ENCODE data around the gene SDF2L1. TPM values are rescaled to one million over a fixed set of nuclear protein-coding genes. Genes with fewer than 3 reads are reported as not detected.
"Not testable (repeated sequence)": the region's sequence is repeated elsewhere in the genome, so short reads cannot be mapped to it uniquely, and the experiment has no call there.

Gene SDF2L1
- total RNA-seq, 4 donors from 2014 or later = 1.8 to 22.4 (median 11.3) TPM

DNA sequence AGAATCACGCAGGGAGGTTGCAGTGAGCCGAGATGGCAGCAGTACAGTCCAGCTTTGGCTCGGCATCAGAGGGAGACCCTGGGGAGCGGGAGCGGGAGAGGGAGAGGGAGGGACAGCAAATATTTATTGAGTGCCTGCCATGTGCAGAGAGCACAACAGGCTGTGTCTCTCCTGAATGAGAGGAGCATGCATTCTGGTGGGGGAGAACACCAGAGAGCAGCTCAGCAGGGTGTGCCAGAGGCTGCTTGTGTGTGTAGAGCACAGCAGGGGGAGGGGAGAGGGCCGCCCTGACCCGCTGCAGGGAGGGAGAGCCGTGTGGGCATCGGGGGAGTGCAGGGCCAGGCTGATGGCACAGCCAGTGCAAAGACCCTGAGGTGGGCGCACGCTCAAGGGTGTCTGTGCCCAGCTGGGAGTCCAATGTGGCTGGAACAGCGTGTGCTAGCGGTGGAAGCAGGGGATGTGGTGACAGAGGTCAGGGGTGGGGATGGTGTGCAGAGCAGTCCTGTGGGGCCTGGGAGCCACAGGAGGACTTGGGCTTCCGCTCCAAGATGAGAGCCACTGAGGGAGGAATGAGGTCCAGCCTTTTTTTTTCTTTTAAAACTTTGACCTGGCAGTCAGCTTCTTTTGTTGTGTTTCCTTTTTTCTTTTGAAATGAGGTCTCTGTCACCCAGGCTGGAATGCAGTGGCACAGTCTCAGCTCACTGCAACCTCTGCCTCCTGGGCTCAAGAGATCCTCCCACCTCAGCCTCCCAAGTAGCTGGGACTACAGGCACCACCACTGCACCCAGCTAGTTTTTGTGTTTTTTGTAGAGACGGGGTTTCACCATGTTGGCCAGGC lies 35.7 kb downstream of the SDF2L1 start:
- intact Hi-C loops (cut with DNase I; ENCODE audit: low total_unique reads) = no loop called here
- TF ChIP-seq POLR2A (IDR thresholded peaks at IDR 0.05) (no peak), CTCF (IDR thresholded peaks at IDR 0.05) (no peak)
- Histone ChIP-seq H3K27me3 (no peaks in the 10 kb centered on the region), H3K27ac (no peak overlapping the region), H3K36me3 (no peaks in the 10 kb centered on the region), H3K4me3 (no peak overlapping the region), H3K9me3 (no peaks in the 10 kb centered on the region), H3K4me1 (no peaks in the 10 kb centered on the region)
- no peak for DNase-seq

DNA sequence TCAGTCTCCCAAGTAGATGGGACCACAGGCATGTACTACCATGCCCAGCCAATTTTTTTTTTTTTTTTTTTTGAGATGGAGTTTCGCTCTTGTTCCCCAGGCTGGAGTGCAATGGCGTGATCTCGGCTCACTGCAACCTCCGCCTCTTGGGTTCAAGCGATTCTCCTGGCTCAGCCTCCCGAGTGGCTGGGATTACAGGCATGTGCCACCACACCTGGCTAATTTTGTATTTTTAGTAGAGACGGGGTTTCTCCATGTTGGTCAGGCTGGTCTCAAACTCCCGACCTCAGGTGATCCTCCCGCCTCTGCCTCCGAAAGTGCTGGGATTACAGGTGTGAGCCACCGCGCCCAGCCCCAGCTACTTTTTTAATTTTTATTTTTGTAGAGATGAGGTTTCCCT lies 36.7 kb downstream of the SDF2L1 start:
- intact Hi-C loops (cut with DNase I; ENCODE audit: low total_unique reads); DNase-seq; H3K36me3 ChIP-seq: not testable (repeated sequence)

GRCh38 chr22:21679383-21679782 lies 37.3 kb downstream of the SDF2L1 start:
- intact Hi-C loops (cut with DNase I; ENCODE audit: low total_unique reads) = no loop called here
- no peak overlapping the region for H3K27ac ChIP-seq
- H3K4me3 ChIP-seq = no peak overlapping the region
- DNase-seq = no peak
- H3K4me1 ChIP-seq = no peaks in the 10 kb centered on the region
- no peaks in the 10 kb centered on the region for H3K9me3 ChIP-seq
- no peaks in the 10 kb centered on the region for H3K36me3 ChIP-seq
- TF ChIP-seq CTCF (IDR thresholded peaks at IDR 0.05) (no peak), POLR2A (IDR thresholded peaks at IDR 0.05) (no peak)
- H3K27me3 ChIP-seq = no peaks in the 10 kb centered on the region

More for the DNA sequence above, 36.7 kb downstream of the SDF2L1 start:
- not testable (repeated sequence) for H3K9me3 ChIP-seq, H3K4me1 ChIP-seq, H3K27me3 ChIP-seq, H3K27ac ChIP-seq, H3K4me3 ChIP-seq

- no peaks in the 10 kb centered on the region for H3K4me1 ChIP-seq
- H3K36me3 ChIP-seq = no peaks in the 10 kb centered on the region
- no peak overlapping the region for H3K27ac ChIP-seq
- H3K4me3 ChIP-seq = no peak overlapping the region
- TF ChIP-seq CTCF (IDR thresholded peaks at IDR 0.05) (no peak), POLR2A (IDR thresholded peaks at IDR 0.05) (no peak)
- intact Hi-C loops (cut with DNase I; ENCODE audit: low total_unique reads) = no loop called here
- no peaks in the 10 kb centered on the region for H3K9me3 ChIP-seq
- no peaks in the 10 kb centered on the region for H3K27me3 ChIP-seq
- no peak for DNase-seq
Observed at GRCh38 chr22:21680830-21681565, 38.9 kb downstream of the SDF2L1 start.

DNA sequence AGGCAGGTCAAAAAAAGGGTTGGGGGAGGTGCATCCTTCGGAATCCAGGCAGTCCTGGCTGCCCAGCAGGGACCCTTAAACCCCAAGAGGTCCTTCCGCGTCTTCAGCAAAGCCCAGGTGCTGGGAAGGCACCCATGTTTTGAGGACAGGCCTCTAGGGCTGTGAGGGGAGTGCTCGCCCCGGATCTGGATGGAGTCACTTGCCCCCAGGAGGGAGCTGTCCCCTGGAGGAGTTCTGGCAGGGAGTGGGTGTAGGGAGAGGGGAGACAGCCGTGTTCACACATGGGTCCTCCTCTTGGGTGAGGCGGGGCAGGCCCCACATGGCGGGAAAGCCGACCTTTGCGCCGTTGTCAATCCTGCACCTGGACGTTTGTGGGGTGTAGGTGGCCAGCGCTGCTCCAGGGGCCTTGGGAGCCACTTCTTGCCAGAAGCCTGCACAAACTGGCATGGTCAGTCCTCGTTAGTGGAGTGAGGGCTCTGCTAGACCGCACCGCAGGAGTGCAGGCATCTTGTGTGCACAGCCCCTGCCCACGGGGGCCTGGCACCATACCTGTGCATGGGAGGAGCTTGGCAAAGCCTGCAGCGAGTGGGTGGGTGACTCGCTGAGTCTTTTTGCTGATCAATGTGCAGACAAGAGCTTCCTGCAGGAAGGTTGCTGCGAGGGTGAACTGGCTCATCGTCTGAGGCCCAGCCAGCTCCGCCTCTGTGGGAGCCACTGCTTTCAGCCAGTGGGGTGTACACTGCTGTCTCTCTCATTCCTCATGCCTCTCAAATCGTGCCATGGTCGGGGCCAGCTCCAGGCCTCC lies 39.7 kb downstream of the SDF2L1 start:
- no peak for DNase-seq
- no peak overlapping the region for H3K4me3 ChIP-seq
- H3K27ac ChIP-seq = no peak overlapping the region
- H3K4me1 ChIP-seq = no peaks in the 10 kb centered on the region
- H3K27me3 ChIP-seq = no peaks in the 10 kb centered on the region
- intact Hi-C loops (cut with DNase I; ENCODE audit: low total_unique reads) = no loop called here
- no peaks in the 10 kb centered on the region for H3K9me3 ChIP-seq
- no peaks in the 10 kb centered on the region for H3K36me3 ChIP-seq
- TF ChIP-seq CTCF (IDR thresholded peaks at IDR 0.05) (no peak), POLR2A (IDR thresholded peaks at IDR 0.05) (no peak)

Data from uterus (tissue), 4 donors.